SK-N-SH (cell line): ENCODE data around the gene ALPG. TPM values are rescaled to one million over a fixed set of nuclear protein-coding genes. Genes with fewer than 3 reads are reported as not detected.

ENCODE experiments used
- CTCF ChIA-PET: fragments of 300-600, 350-600 bp; formaldehyde crosslinking; extraction: SDS; loops from one replicate; lab custom pipeline; 2021; lab: Yijun Ruan, JAX
- POLR2A ChIA-PET: fragments of 350-600 bp; sonication (Branson Sonifier 250); formaldehyde crosslinking; extraction: SDS; loops from one replicate; lab custom pipeline; 2020; ENCODE audit warnings: antibody characterized with exemption, inconsistent platforms; lab: Yijun Ruan, JAX
- DNase-seq: peaks from one replicate; pipeline ENCODE4 v3.0.0; 2012
- H2AFZ ChIP-seq: fragments of 200-600 bp; sonication (generic); 2 replicates; pipeline ENCODE4 v1.8.1; 2016; ENCODE audit warnings: antibody characterized with exemption, mild to moderate bottlenecking, low read depth
- H3F3A ChIP-seq: fragments of 200-600 bp; sonication (generic); replicated peaks from 2 replicates; pipeline ENCODE3; 2016; ENCODE audit warnings: antibody characterized with exemption, mild to moderate bottlenecking; ENCODE audit not compliant: insufficient read depth
- H3K27ac ChIP-seq, 2 experiments: fragments of 200-500 bp in 1 of 2; fragments of 200-600 bp in 1 of 2; sonication (Bioruptor generic) in 1 of 2; sonication (generic), shearing (Covaris generic) in 1 of 2; 2 replicates each; pipeline versions ENCODE4 v1.5.1 to v1.6.1; 2014 to 2016; ENCODE audit warnings: low read depth in 2 of 2, inconsistent platforms in 1 of 2, low read length in 1 of 2, mild to moderate bottlenecking in 1 of 2, mixed read lengths in 1 of 2
- H3K27me3 ChIP-seq: fragments of 200-600 bp; sonication (generic), shearing (Covaris generic); 2 replicates; pipeline ENCODE4 v1.6.1; 2016; ENCODE audit warnings: mixed run types; ENCODE audit not compliant: insufficient read depth
- H3K36me3 ChIP-seq, 2 experiments: fragments of 200-500 bp in 1 of 2; fragments of 200-600 bp in 1 of 2; sonication (Bioruptor generic) in 1 of 2; sonication (generic) in 1 of 2; replicated peaks in 1 of 2; 2 replicates each; pipeline versions ENCODE3 to v1.5.1; 2014 to 2016; ENCODE audit warnings: low read length in 1 of 2, mild to moderate bottlenecking in 1 of 2; ENCODE audit not compliant: insufficient read depth in 2 of 2, control insufficient read depth in 1 of 2
- H3K4me1 ChIP-seq, 2 experiments: fragments of 200-500 bp in 1 of 2; fragments of 200-600 bp in 1 of 2; sonication (Bioruptor generic) in 1 of 2; sonication (generic), shearing (Covaris generic) in 1 of 2; 2 replicates each; pipeline versions ENCODE4 v1.5.1 to v1.6.1; 2014 to 2016; ENCODE audit warnings: low read depth in 1 of 2, low read length in 1 of 2, mixed run types in 1 of 2; ENCODE audit not compliant: insufficient read depth in 2 of 2, control insufficient read depth in 1 of 2
- H3K4me2 ChIP-seq: fragments of 200-600 bp; sonication (generic), shearing (Covaris generic); 2 replicates; pipeline ENCODE4 v1.6.1; 2017; ENCODE audit warnings: mixed run types
- H3K4me3 ChIP-seq, 2 experiments: fragments of 200-500 bp in 1 of 2; fragments of 200-600 bp in 1 of 2; sonication (Bioruptor generic) in 1 of 2; sonication (generic), shearing (Covaris generic) in 1 of 2; 2 replicates each; pipeline versions ENCODE4 v1.5.1 to v1.8.1; 2014 to 2016; ENCODE audit warnings: low read depth in 2 of 2, inconsistent platforms in 1 of 2, low read length in 1 of 2, mild to moderate bottlenecking in 1 of 2, mixed read lengths in 1 of 2, moderate library complexity in 1 of 2
- H3K79me2 ChIP-seq: fragments of 200-600 bp; sonication (generic); 2 replicates; pipeline ENCODE4 v1.8.1; 2017; ENCODE audit warnings: mild to moderate bottlenecking; ENCODE audit not compliant: insufficient read depth
- H3K9ac ChIP-seq: fragments of 200-600 bp; sonication (generic); 2 replicates; pipeline ENCODE4 v1.6.1; 2017; ENCODE audit warnings: mixed run types
- H3K9me2 ChIP-seq: fragments of 200-600 bp; sonication (generic); 2 replicates; pipeline ENCODE4 v1.6.1; 2017; ENCODE audit warnings: mixed run types
- H3K9me3 ChIP-seq: fragments of 200-600 bp; sonication (generic); 2 replicates; pipeline ENCODE4 v1.6.1; 2017; ENCODE audit warnings: mixed run types, mild to moderate bottlenecking, moderate library complexity
- H4K20me1 ChIP-seq: fragments of 200-600 bp; sonication (generic); 2 replicates; pipeline ENCODE4 v1.6.1; 2017; ENCODE audit warnings: mild to moderate bottlenecking, mixed run types; ENCODE audit not compliant: insufficient read depth
- CHD2 ChIP-seq: fragments of 150-350 bp; IDR thresholded peaks from 2 replicates; pipeline ENCODE4 v1.6.1; 2018; ENCODE audit warnings: low read length; ENCODE audit not compliant: partially characterized antibody
- FOSL2 ChIP-seq: IDR thresholded peaks from 2 replicates; pipeline ENCODE4 v1.4.0; 2012; ENCODE audit warnings: low read depth, mild to moderate bottlenecking, moderate library complexity, borderline replicate concordance
- FOXJ3 ChIP-seq: sonication (generic); formaldehyde crosslinking; IDR thresholded peaks from 2 replicates; pipeline ENCODE4 v1.5.1; 2020; ENCODE audit warnings: mild to moderate bottlenecking, missing genetic modification reagents
- FOXM1 ChIP-seq: IDR thresholded peaks from 2 replicates; pipeline ENCODE4 v1.4.0; 2012; ENCODE audit warnings: low read depth, mild to moderate bottlenecking
- GABPA ChIP-seq: IDR thresholded peaks from 2 replicates; pipeline ENCODE4 v1.4.0; 2012; ENCODE audit warnings: low read depth, mild to moderate bottlenecking
- JUND ChIP-seq: IDR thresholded peaks from 2 replicates; pipeline ENCODE4 v1.4.0; 2012
- MXI1 ChIP-seq: IDR thresholded peaks from 2 replicates; pipeline ENCODE4 v1.6.1; 2012; ENCODE audit warnings: mild to moderate bottlenecking, low read depth, low read length, improper control_type of control experiment
- NFIC ChIP-seq: IDR thresholded peaks from 2 replicates; pipeline ENCODE4 v1.4.0; 2012; ENCODE audit warnings: borderline replicate concordance
- POLR2AphosphoS5 ChIP-seq: IDR thresholded peaks from 2 replicates; pipeline ENCODE4 v1.6.1; 2012; ENCODE audit warnings: low read depth, low read length
- RCOR1 ChIP-seq: fragments of 150-350 bp; IDR thresholded peaks from 2 replicates; pipeline ENCODE4 v1.6.1; 2017; ENCODE audit warnings: antibody characterized with exemption, low read length
- RXRA ChIP-seq: IDR thresholded peaks from 2 replicates; pipeline ENCODE4 v1.4.0; 2012; ENCODE audit warnings: low read depth, mild to moderate bottlenecking, borderline replicate concordance
- SMC3 ChIP-seq: IDR thresholded peaks from 2 replicates; pipeline ENCODE4 v1.6.1; 2012; ENCODE audit warnings: low read depth, low read length, improper control_type of control experiment
- TAF1 ChIP-seq: IDR thresholded peaks from 2 replicates; pipeline ENCODE4 v1.6.1; 2012; ENCODE audit warnings: low read depth, mild to moderate bottlenecking, low read length, moderate library complexity, borderline replicate concordance
- TEAD4 ChIP-seq: IDR thresholded peaks from 2 replicates; pipeline ENCODE4 v1.4.0; 2012; ENCODE audit warnings: mild to moderate bottlenecking, borderline replicate concordance; ENCODE audit not compliant: insufficient read depth
- WGBS: methylation state at CpG from one replicate; pipeline ENCODE4 v1.1.6; 2017; ENCODE audit warnings: low lambda C conversion rate; 5-methylcytosine and 5-hydroxymethylcytosine counted together
- polyA plus RNA-seq, 3 experiments: library from polyadenylated mRNA; depleted of rRNA; stranded (reverse); fragments of >200 nt; gene quantifications; 2 replicates each; pipeline ENCODE4 v1.2.3, GENCODE V29; 2012
- TF ChIP-seq, protein P1 (sequence below): fragments of 200-600 bp; sonication (generic); IDR thresholded peaks from 2 replicates; pipeline ENCODE4 v1.6.1; 2017; ENCODE audit warnings: antibody characterized with exemption, mild to moderate bottlenecking, moderate library complexity
- TF ChIP-seq, protein P2 (sequence below): IDR thresholded peaks from 2 replicates; pipeline ENCODE4 v1.4.0; 2012; ENCODE audit warnings: low read depth

The ALPG gene
- polyA plus RNA-seq, 1 of the 3 experiments (the other 2 are of a cell fraction): not detected

GRCh38 chr2:232418466-232419244 is 12.0 kb downstream of the ALPG start (continued):
- TF ChIP-seq RXRA (no peak), TEAD4 (no peak), JUND (no peak), POLR2AphosphoS5 (no peak), TAF1 (no peak)
- TF ChIP-seq, all 33 proteins: peak for 0

DNA sequence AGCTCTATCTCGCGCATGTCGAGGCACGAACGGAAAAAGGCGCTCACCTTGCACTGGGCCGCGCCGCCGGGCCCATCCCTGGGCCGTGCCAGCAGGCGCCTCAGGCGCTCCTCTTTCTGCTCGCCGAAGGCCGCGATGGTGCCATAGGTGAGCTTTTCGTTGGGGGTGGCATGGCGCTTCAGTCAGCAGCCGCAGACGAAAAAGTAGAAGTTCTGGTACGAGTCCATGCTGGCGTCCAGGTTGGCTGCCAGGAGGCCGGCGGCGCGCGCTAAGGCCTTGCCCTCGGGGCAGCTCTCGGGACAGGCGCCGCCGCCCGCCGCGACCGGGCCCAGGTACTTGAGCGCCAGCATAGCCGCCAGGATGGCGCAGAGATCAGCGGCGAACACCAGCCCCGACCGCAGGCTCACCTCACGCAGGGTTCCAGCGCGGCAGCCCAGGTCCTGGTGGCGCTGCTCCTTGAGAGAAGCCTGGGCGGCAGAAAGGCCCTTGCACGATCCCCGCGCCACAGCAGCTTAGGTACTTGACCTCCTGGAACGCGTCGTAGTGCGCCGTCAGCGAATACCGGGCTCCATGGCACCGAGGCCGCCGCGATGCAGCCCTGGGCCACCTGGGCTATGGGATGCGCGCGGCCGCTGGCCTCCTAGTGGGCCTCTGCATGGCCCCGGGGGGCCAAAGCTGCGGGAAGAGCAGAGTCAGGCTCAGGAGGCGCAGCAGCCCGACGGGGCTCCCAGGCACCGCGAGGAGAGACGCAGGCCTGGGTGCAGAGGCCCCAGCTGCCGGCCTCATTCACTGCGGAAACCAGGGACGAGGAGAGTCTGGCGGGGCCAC is 12.8 kb downstream of the ALPG start:
- H2AFZ ChIP-seq: no peak overlapping the region
- H3K4me2 ChIP-seq: no peak overlapping the region
- no peak overlapping the region for H3K9ac ChIP-seq
- H3K9me2 ChIP-seq: no peaks in the 10 kb centered on the region
- CTCF ChIA-PET: interaction anchor here (1.3 kb wide), 1 partner anchor 79 kb away, joined by 3 read pairs; no protein-coding TSS in a partner anchor
- peaks cover 75% of the 10 kb centered on the region for H3K27me3 ChIP-seq
- DNase-seq: peak; percentile 40
- H3F3A ChIP-seq: no peaks in the 10 kb centered on the region
- no peak overlapping the region for H3K27ac ChIP-seq
- no peaks in the 10 kb centered on the region; a peak in 1 of 4 replicates for H3K4me1 ChIP-seq
- H3K9me3 ChIP-seq: no peaks in the 10 kb centered on the region
- H3K36me3 ChIP-seq: no peaks in the 10 kb centered on the region
- 34% methylated on average over 29 of the region's 79 CpGs for WGBS
- no peaks in the 10 kb centered on the region for H4K20me1 ChIP-seq
- POLR2A ChIA-PET: no interaction called here
- no peaks in the 10 kb centered on the region for H3K79me2 ChIP-seq
- no peak overlapping the region; a peak in 1 of 4 replicates for H3K4me3 ChIP-seq
- TF ChIP-seq MXI1 (no peak), FOSL2 (no peak), GABPA (no peak), SMC3 (no peak), FOXM1 (no peak)

DNA sequence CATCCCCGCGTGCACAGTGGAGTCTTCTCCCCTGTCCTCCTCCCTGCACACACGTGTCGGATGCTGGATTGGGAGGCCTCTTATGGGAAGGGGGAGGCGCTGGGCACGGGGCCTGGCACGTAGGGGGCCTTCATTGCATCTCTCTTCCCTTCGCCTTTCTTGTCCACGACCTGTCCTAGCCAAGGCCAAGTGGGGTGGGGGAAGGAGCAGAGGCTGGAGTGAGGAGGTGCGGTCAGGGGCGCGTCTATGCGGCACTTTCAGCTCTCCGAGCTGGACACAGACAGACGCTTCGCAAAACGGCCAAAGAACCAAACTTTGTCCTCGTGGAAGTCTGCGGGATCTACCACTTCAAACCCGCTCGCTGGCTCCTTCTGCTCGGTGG is 13.4 kb downstream of the ALPG start:
- ChIA-PET CTCF (interaction anchor here (1.3 kb wide), 1 partner anchor 80 kb away, joined by 3 read pairs; no protein-coding TSS in a partner anchor), POLR2A (no interaction called here)
- peaks cover 74% of the 10 kb centered on the region for H3K27me3 ChIP-seq
- 33% methylated on average over 14 of the region's 22 CpGs for WGBS
- TF ChIP-seq FOXM1 (no peak), MXI1 (no peak), RCOR1 (no peak), SMC3 (no peak), JUND (no peak), RXRA (no peak), CHD2 (no peak), NFIC (no peak), GABPA (no peak), FOXJ3 (CRISPR knock-in tag) (no peak)
- TF ChIP-seq, protein P1, sequence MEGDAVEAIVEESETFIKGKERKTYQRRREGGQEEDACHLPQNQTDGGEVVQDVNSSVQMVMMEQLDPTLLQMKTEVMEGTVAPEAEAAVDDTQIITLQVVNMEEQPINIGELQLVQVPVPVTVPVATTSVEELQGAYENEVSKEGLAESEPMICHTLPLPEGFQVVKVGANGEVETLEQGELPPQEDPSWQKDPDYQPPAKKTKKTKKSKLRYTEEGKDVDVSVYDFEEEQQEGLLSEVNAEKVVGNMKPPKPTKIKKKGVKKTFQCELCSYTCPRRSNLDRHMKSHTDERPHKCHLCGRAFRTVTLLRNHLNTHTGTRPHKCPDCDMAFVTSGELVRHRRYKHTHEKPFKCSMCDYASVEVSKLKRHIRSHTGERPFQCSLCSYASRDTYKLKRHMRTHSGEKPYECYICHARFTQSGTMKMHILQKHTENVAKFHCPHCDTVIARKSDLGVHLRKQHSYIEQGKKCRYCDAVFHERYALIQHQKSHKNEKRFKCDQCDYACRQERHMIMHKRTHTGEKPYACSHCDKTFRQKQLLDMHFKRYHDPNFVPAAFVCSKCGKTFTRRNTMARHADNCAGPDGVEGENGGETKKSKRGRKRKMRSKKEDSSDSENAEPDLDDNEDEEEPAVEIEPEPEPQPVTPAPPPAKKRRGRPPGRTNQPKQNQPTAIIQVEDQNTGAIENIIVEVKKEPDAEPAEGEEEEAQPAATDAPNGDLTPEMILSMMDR: no peak
- TF ChIP-seq, protein P2, sequence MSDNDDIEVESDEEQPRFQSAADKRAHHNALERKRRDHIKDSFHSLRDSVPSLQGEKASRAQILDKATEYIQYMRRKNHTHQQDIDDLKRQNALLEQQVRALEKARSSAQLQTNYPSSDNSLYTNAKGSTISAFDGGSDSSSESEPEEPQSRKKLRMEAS: no peak
- H4K20me1 ChIP-seq: no peaks in the 10 kb centered on the region
- H3K4me1 ChIP-seq: no peaks in the 10 kb centered on the region; a peak in 1 of 4 replicates
- H3F3A ChIP-seq: no peaks in the 10 kb centered on the region
- no peak for DNase-seq
- H3K4me2 ChIP-seq: no peak overlapping the region
- no peak overlapping the region for H3K4me3 ChIP-seq
- H3K9ac ChIP-seq: no peak overlapping the region
- no peak overlapping the region for H2AFZ ChIP-seq
- no peaks in the 10 kb centered on the region for H3K9me2 ChIP-seq
- no peak overlapping the region for H3K27ac ChIP-seq
- H3K36me3 ChIP-seq: no peaks in the 10 kb centered on the region
- no peaks in the 10 kb centered on the region for H3K9me3 ChIP-seq
- no peaks in the 10 kb centered on the region for H3K79me2 ChIP-seq
